Natural killer cell treated with Interleukin-12 subunit alpha and Interleukin-12 subunit beta and Interleukin-15 and Interleukin-18, amount 100 ng/mL, for 72 hours (primary cell): Measurements from ENCODE around the gene ARL16. TPM values are rescaled to one million over a fixed set of nuclear protein-coding genes. Genes with fewer than 3 reads are reported as not detected.

Experiments
- ATAC-seq, 2 donors: fragments of 150-1000 bp; cut with Tn5 transposase in 1 of 2; sonication (Bioruptor Pico), chemical (Tn5 transposase) in 1 of 2; 2 replicates each; pipeline ENCODE4 v1.10.0; 2021
- DNase-seq: peaks from one replicate; pipeline ENCODE4 v3.0.0; 2022; ENCODE audit warnings: low spot score
- H3K27ac Mint-ChIP-seq, 2 donors: 1 replicate in 1 of 2; 2 replicates in 1 of 2; pipeline ENCODE4 v1.8.0; 2022; ENCODE audit warnings: mixed read lengths in 2 of 2, mild to moderate bottlenecking in 1 of 2, moderate library complexity in 1 of 2
- H3K27me3 Mint-ChIP-seq, 2 donors: 1 replicate in 1 of 2; 2 replicates in 1 of 2; pipeline ENCODE4 v1.8.0; 2022; ENCODE audit warnings: mixed read lengths in 2 of 2
- H3K36me3 Mint-ChIP-seq: one replicate; pipeline ENCODE4 v1.8.0; 2022; ENCODE audit warnings: mixed read lengths
- H3K4me1 Mint-ChIP-seq, 2 donors: 1 replicate in 1 of 2; 2 replicates in 1 of 2; pipeline ENCODE4 v1.8.0; 2022; ENCODE audit warnings: low read depth in 2 of 2, mixed read lengths in 2 of 2, mild to moderate bottlenecking in 1 of 2
- H3K4me3 Mint-ChIP-seq: one replicate; pipeline ENCODE4 v1.8.0; 2022; ENCODE audit warnings: mixed read lengths
- H3K9me3 Mint-ChIP-seq: 2 replicates; pipeline ENCODE4 v1.8.0; 2022; ENCODE audit warnings: mixed read lengths
- total RNA-seq, 2 donors: library from RNA; stranded (reverse); gene quantifications; one replicate each; pipeline ENCODE4 v1.2.3, GENCODE V29; 2022

Gene ARL16
- total RNA-seq, 2 donors from 2014 or later = 35.5 to 54.7 TPM

DNA sequence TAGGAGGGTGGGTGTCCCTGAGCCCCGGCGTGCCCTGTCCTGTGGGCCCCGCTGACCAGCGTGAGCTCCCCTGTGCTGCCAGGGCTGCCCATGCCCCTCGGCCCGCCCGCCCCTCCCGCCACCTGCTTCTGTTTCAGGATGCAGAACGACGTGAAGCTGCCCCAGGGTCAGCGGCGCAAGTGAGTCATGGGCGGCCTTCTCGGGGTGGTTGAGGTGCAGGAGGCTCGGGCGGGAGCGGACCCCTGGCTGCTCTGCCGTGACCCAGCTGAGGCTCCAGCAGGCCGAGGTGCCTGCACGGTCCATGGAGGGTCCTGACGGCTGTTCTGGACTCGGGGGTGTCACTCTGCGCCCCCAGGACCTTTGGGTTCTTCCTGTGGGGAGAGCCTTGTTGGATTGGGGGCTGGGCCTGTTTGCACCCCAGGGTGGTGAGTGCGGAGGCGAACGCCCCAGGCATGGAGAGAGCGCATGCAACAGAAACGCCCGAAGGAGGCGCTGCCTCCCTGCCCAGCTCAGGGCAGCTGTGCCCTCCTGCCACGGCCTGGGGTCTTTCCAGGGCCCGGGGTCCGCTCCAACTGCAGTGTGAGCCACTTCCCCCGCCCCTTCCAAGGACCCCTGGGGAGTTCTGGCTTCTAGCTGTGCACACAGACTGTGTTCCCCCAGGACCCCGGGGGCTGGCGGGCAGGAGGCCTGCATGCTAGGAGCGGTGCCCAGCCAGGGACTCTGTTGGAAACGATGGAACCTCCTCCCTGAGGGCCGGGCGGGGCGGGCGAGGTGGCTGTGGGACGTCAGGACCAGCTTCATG, 32.5 kb upstream of the ARL16 start:
- H3K27ac Mint-ChIP-seq = no peak overlapping the region
- H3K27me3 Mint-ChIP-seq = no peaks in the 10 kb centered on the region
- no peaks in the 10 kb centered on the region for H3K9me3 Mint-ChIP-seq
- no peaks in the 10 kb centered on the region for H3K36me3 Mint-ChIP-seq
- no peak overlapping the region for H3K4me3 Mint-ChIP-seq
- no peak for ATAC-seq
- no peak for DNase-seq
- peaks cover 3 to 4% of the 10 kb centered on the region in 2 donors for H3K4me1 Mint-ChIP-seq

DNA sequence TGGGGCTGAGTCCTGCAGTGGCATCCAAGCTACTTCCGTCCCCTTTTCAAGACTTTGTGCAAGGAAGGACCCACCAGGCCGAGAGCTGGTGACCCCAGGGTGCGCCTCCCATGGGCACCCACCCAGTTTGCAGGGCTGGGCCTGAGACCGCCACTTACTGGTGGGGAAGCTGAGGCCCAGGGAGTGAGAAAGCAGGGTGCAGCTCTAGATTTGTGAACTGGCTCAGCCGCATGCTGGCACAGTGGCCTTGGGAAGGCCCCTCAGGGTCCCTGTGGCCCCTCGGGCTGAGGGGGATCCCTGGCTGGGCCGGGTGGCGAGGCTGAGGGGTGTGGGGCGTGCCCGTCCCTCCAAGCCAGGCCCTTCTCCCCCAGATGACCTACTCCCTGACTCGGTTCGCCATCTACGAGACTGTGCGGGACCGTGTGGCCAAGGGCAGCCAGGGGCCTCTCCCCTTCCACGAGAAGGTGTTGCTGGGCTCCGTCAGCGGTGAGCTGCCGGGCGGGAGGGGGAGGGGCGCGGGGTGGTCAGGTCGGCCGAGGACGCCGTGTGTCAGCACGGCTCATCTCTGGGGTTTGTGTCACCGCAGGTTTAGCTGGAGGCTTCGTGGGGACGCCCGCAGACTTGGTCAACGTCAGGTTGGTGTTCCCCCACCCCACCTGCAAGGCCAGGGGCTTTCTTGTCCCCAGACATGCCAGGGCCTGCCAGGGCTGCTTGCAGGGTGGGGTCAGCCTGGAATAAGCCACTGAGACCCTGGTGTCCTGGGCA, 31.7 kb upstream of the ARL16 start:
- Mint-ChIP-seq H3K4me3 (no peak overlapping the region), H3K27me3 (no peaks in the 10 kb centered on the region), H3K9me3 (no peaks in the 10 kb centered on the region), H3K4me1 (peaks cover 9% of the 10 kb centered on the region in 2 donors), H3K36me3 (no peaks in the 10 kb centered on the region), H3K27ac (no peak overlapping the region)
- ATAC-seq = no peak
- no peak for DNase-seq

DNA sequence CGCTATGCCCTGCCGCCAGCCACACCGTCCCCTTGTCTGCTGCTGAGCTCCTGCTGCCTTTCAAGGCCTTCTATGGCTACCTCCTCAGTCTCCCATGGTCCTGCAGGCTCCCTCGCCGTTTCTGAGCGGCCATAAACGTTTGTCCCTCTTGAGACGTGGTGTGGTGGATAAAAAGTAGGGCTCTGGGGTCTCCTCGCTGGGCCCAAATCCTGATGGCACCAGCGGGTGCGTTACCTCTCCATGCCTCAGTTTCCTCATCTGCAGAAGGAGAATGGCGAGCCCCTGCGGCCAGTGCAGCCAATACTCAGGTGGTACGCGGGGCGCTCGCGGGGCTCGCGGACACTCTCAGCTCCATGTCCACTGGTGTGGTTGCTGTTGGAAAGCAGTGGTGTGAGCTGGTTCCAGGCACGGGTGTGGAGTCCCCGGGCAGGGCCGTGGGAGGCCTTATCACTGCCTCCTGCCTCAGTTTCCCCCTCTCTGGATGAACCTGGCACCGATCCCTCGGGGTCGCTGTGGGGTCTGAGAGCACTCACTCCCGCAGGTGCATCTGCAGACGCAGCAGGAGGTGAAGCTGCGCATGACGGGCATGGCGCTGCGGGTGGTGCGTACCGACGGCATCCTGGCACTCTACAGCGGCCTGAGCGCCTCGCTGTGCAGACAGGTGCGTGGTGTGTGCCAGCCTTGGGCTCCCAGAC, 31.0 kb upstream of the ARL16 start:
- H3K4me1 Mint-ChIP-seq = peaks cover 9% of the 10 kb centered on the region in 2 donors
- H3K4me3 Mint-ChIP-seq = no peak overlapping the region
- DNase-seq (no peak), ATAC-seq (no peak)
- H3K36me3 Mint-ChIP-seq = no peaks in the 10 kb centered on the region
- no peaks in the 10 kb centered on the region for H3K9me3 Mint-ChIP-seq
- H3K27me3 Mint-ChIP-seq = no peaks in the 10 kb centered on the region
- no peak overlapping the region for H3K27ac Mint-ChIP-seq

DNA sequence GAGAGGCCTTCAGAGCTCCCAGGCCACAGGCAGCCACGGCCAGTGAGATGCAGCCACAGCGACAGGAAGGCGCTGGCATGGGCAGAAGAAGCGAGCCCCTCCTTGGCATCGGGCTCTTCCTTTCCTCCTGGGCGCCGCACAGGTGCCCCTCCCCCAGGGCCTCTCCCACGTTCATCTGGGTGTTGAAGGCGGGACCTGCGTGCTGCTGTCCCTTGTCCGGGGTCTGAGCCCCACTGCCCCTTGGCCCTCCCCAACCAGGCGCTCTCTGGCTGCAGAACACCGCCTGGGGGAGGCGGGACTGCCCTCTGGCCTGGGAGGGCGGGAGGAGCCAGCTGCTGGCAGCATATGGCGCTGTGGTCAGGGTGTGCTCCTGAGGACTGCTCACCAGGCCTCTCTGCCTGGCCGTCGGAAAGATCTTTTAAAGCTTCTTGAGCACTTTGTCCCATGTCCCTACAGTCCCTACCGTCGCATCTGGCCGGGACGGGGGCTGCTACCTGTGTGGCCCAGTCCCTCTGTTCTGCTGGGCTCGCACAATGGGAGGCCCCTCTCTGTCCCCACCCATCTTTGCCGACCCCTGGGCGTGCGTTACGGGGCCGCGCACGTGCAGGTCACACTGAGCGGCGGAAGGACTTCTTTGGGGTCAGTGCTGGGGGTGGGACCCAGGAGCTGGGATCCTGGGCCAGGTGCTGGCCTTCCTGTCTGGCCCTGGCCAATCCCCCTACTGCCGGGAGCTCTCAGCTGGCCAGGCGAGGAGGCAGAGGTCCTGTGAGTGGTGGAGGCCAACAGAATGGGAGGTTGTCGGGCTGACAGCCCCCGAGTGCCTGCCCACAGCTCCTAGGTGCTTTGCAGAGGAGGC, 30.2 kb upstream of the ARL16 start:
- H3K4me1 Mint-ChIP-seq = peaks cover 9% of the 10 kb centered on the region in 2 donors
- H3K4me3 Mint-ChIP-seq = peak overlapping the region; percentile 92
- H3K27ac Mint-ChIP-seq = no peak overlapping the region
- H3K27me3 Mint-ChIP-seq = no peaks in the 10 kb centered on the region
- DNase-seq = no peak
- H3K9me3 Mint-ChIP-seq = no peaks in the 10 kb centered on the region
- no peaks in the 10 kb centered on the region for H3K36me3 Mint-ChIP-seq
- ATAC-seq = no peak

DNA sequence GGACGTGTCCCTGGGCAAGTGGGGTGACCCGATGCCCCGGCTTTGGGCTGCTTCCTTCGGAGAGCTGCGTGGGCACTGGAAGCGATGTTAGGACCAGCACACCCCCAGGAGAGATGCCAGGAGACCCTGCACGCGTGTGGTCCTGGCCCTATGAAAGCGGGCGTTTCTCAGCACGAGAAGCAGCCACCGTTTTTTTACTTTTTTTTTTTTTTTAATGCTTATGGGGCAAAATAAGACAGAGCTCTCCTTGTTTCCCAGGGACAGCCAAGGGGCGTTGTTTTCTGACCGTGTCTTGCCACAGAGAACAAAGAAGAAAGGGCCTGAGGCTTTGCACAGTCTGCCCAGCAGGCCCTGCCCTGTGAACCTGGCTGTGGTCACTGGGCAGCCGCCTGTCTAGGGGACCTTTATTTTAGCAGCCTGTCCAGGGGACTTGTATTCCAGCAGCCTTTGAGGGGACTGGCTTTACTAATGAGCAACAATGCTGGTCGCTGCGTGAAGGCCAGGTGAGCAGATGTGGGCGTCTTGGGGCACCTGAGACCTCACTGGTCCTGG, 29.5 kb upstream of the ARL16 start:
- H3K4me3 Mint-ChIP-seq = peak overlapping the region; percentile 92
- no peak for ATAC-seq
- H3K4me1 Mint-ChIP-seq = peaks cover 9% of the 10 kb centered on the region in 2 donors

GRCh38 chr17:81712468-81713003, 28.9 kb upstream of the ARL16 start:
- no peaks in the 10 kb centered on the region for H3K9me3 Mint-ChIP-seq
- peak; percentile 13 to 37 for ATAC-seq
- H3K27ac Mint-ChIP-seq = peak overlapping the region in 1 of 2 donors; percentile 62
- no peak for DNase-seq
- H3K4me3 Mint-ChIP-seq = peak overlapping the region; percentile 92
- H3K27me3 Mint-ChIP-seq = no peaks in the 10 kb centered on the region
- H3K4me1 Mint-ChIP-seq = peaks cover 9% of the 10 kb centered on the region in 2 donors
- no peaks in the 10 kb centered on the region for H3K36me3 Mint-ChIP-seq

More for the DNA sequence above, 29.5 kb upstream of the ARL16 start:
- H3K27ac Mint-ChIP-seq = peak overlapping the region in 1 of 2 donors; percentile 62
- no peak for DNase-seq
- H3K27me3 Mint-ChIP-seq = no peaks in the 10 kb centered on the region
- H3K36me3 Mint-ChIP-seq = no peaks in the 10 kb centered on the region
- no peaks in the 10 kb centered on the region for H3K9me3 Mint-ChIP-seq

GRCh38 chr17:81711814-81712467, 28.3 kb upstream of the ARL16 start, which contains the start of gene SLC25A10:
SLC25A10 (plus strand) TSS chr17:81712284; CDS start chr17:81712427, 143 bp downstream.
- Mint-ChIP-seq H3K27ac (peak within 1 kb of the TSS; percentile 62 to 67), H3K36me3 (no peaks in the 10 kb centered on the region), H3K27me3 (no peaks in the 10 kb centered on the region), H3K4me1 (peaks cover 9% of the 10 kb centered on the region in 2 donors), H3K9me3 (no peaks in the 10 kb centered on the region), H3K4me3 (peak within 1 kb of the TSS; percentile 92)
- peak; percentile 87 to 92 for ATAC-seq
- peak; percentile 85 for DNase-seq

DNA sequence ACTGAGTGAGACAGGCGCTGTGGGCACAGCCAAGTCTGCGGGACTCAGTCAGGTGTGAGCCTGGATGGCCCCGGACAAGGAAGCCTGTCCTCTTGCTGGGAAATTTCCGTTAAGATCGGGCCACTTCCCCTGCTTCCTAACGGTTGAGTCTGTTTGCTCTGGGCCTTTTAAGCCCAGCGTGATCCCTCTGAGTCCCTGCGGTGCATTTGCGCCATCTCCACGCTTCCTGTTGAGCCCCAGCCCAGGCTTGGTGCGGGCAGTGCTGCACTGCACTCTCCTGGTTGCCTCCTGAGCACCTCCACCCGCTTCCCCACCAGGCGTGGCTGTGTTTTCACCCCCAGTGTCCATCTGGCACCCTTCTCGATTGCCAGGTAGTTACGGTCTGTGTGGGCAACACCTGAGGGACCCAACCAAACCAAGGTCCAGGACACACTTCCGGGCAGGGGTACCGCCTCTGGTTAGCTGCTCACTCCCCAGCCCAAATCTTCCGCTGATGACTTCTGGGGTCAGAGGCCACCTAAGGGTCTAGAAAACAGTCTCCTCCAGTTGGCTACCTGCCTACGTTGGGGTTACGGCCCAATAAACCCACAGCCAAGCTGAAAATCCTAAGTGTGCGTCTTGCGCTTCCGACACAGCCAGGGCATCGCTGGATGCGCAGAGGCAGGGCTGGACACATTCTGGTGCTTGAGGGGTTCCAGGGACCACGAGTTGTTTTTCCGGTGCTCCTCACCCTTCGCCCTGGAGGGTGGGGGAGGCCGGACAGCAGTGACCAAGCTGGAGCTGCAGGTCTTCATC, 27.1 kb upstream of the ARL16 start:
- Mint-ChIP-seq H3K9me3 (no peaks in the 10 kb centered on the region), H3K27me3 (no peaks in the 10 kb centered on the region), H3K36me3 (peaks cover under 1% of the 10 kb centered on the region), H3K4me1 (peaks cover 9% of the 10 kb centered on the region in 2 donors), H3K4me3 (peak overlapping the region; percentile 48), H3K27ac (peak overlapping the region in 1 of 2 donors; percentile 67)
- DNase-seq (no peak), ATAC-seq (no peak)

DNA sequence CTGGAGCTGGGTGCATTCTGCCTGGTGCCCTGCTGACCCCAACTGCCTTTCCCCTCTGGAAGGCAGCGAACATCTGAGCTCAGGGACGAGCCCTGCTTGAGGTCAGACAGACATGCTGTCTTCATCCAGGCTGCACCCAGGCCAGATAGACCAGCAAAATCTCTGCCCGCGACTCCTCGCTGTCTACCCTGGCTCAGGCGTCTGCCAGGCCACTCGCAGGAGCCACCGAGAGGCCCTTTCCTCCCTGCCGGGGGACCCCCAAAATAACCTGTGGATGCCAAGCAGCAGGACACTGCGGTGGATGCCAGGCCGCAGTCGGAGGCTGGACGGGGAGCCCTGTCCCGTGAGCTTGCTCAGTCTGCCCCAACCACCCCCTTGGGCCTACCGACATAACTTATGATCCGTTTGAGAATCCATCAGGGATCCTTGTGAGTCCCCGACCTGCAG, 25.2 kb upstream of the ARL16 start:
- DNase-seq (no peak), ATAC-seq (no peak)
- H3K9me3 Mint-ChIP-seq = no peaks in the 10 kb centered on the region
- no peak overlapping the region for H3K27ac Mint-ChIP-seq
- no peak overlapping the region for H3K4me3 Mint-ChIP-seq
- H3K27me3 Mint-ChIP-seq = no peaks in the 10 kb centered on the region
- peaks cover 15 to 16% of the 10 kb centered on the region in 2 donors for H3K4me1 Mint-ChIP-seq
- peaks cover 4% of the 10 kb centered on the region for H3K36me3 Mint-ChIP-seq

DNA sequence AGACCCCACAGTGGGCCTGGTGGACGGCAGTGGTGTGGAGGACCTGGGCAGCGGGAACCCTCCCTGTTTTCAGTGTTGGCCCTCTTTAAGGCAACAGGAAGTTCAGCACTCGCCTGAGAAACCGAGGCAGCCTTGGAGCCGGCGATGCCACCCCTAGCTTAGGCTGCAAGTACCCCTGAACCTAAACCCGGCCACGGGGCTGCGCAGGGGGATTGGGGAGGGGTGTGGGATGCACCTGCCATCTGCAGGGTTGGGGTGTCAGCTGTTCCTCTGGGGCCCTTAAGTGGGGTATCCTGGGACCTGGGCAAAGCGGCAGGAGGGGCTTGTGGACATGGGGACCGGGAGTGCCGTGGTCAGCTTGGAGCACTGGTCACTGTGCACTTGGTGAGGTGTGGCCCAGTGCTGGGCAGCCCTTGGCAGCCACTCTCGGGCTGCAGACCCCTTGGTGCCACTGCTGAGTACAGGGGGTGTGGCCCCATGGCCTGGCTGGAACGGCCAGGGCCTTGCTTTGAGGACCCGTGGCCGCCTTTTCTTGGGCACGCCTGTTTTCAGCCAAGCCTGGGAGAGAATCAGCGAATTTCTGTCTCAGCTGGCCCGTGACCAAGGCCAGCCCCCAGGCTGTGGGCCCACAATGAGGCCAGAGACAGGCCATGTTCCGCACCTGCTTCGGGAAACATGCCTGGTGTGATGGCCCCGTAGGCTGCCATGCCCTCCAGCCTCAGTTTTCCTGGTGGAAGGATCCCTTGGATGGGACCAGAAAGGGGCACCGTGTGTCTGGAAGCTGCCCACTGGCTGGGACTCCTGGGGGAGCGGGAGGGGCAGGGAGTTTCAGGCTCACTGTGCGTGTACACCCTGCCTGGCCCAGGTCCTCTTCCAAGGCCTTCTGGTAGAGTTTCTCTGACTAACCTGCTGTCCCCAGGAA, 24.4 kb upstream of the ARL16 start:
- H3K27me3 Mint-ChIP-seq = no peaks in the 10 kb centered on the region

More for the DNA sequence above, 24.4 kb upstream of the ARL16 start:
- ATAC-seq (no peak), DNase-seq (no peak)
- Mint-ChIP-seq H3K9me3 (no peaks in the 10 kb centered on the region), H3K27ac (no peak overlapping the region), H3K4me3 (no peak overlapping the region), H3K4me1 (peaks cover 15 to 16% of the 10 kb centered on the region in 2 donors), H3K36me3 (peaks cover 4% of the 10 kb centered on the region)
